AG09319 (cell line): ENCODE measurements around the gene ALG14.

Source experiments
- DNase-seq: peaks from one replicate; pipeline ENCODE4 v3.0.0-alpha.2; 2010; ENCODE audit warnings: low read depth; ENCODE audit errors: extremely low read depth
- TF ChIP-seq, protein P1 (sequence below): IDR thresholded peaks from 2 replicates; pipeline ENCODE4 v1.5.1; 2011; ENCODE audit warnings: low read depth, mild to moderate bottlenecking, inconsistent platforms, low read length, moderate library complexity

Gene ALG14

GRCh38 chr1:94961988-94962387 lies 110.8 kb downstream of the ALG14 start:
- DNase-seq, result no peak
- TF ChIP-seq, protein P1, sequence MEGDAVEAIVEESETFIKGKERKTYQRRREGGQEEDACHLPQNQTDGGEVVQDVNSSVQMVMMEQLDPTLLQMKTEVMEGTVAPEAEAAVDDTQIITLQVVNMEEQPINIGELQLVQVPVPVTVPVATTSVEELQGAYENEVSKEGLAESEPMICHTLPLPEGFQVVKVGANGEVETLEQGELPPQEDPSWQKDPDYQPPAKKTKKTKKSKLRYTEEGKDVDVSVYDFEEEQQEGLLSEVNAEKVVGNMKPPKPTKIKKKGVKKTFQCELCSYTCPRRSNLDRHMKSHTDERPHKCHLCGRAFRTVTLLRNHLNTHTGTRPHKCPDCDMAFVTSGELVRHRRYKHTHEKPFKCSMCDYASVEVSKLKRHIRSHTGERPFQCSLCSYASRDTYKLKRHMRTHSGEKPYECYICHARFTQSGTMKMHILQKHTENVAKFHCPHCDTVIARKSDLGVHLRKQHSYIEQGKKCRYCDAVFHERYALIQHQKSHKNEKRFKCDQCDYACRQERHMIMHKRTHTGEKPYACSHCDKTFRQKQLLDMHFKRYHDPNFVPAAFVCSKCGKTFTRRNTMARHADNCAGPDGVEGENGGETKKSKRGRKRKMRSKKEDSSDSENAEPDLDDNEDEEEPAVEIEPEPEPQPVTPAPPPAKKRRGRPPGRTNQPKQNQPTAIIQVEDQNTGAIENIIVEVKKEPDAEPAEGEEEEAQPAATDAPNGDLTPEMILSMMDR, result no peak

- no peak for DNase-seq
- TF ChIP-seq, protein P1, result no peak
These were observed 111.2 kb downstream of the ALG14 start for GRCh38 chr1:94961582-94961981.

DNA sequence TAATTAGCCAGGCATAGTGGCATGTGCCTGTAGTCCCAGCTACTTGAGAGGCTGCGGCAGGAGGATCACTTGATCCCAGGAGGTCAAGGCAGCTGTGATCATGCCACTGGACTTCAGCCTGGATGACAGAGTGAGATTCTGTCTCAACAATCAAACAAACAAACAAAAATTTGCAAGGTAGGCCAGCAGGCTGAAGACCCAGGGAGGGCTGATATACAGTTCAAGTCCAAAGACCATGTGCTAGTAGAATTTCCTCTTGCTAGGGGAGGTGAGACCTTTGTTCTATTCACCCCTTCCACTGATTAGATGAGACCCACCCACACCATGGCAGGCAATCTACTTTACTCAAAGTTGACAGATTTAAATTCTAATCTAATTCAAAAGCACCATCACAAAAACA lies 114.7 kb downstream of the ALG14 start:
- DNase-seq, result no peak
- TF ChIP-seq, protein P1, result no peak

DNA sequence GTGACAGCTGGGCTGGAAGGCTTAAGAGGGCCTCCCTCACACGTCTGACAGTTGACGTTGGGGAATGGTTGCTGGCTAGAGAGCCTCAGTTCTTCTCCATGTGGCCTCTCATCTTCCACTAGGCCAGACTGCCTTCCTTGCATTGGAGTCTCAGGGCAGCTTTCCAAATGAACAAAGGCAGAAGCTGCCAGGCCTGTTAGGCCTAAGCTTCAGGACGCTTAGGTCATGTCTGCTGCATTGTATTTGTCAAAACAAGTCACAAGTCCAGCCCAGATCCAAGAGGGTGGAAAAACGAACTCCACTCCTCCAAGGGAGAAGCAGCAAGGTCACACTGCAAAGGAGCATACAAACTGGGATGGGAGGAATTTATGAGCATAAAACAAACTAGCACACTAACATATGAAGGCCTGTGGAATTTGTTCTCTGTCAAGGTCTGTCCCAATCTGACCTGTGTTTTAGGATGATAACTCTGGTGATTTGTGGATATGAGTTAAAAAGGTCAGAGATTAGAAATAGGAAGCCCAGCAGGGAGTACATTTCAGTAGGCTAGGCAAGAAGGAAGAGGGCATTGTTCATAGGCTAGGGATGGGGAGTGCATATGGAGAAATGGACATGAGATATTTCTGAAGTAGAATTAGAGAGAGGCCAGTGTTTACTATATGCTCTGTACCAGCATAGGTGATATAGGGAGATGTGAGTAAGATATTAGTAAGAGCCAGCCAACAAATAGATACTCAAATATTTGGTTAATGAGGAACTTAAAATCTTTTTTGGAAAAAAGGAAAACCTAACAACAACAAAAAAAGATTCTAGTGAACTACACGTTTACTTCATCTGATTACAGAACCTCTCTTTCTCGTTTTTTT lies 116.8 kb downstream of the ALG14 start:
- no peak for DNase-seq
- TF ChIP-seq, protein P1, result no peak

GRCh38 chr1:94954263-94955220 lies 118.2 kb downstream of the ALG14 start:
- TF ChIP-seq, protein P1, result no peak

DNA sequence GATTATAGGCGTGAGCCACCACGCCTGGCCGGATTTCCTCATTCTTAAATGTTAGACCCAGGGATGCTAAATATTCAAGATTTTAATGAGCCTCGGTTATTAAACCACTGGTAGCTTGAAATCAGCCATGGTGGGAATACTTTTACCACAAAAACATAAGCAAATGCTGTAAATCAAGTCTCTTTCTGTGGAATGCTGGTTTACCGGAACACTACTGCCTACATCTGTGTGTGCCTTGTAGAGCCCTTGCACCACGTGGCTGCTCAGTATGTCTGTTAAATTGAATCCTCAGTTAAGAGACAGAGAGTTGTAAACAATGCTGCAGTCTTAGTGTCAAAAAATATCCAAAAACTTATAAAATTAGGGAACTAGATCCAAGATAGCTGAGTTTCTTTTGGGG lies 119.0 kb downstream of the ALG14 start:
- no peak for DNase-seq
- TF ChIP-seq, protein P1, result no peak

More at GRCh38 chr1:94954263-94955220, 118.2 kb downstream of the ALG14 start:
- no peak for DNase-seq
